NCI-H1092 (cell line): ENCODE results near the gene NAPB.
"Not testable (repeated sequence)": the region's sequence is repeated elsewhere in the genome, so short reads cannot be mapped to it uniquely, and the experiment has no call there.

ENCODE experiments used
- DNase-seq: peaks from one replicate; lab custom pipeline; 2025; lab: John Stamatoyannopoulos, UW

The NAPB gene

GRCh38 chr20:23420943-23421931 lies at the start of gene NAPB:
NAPB (minus strand) TSS chr20:23421488; CDS start chr20:23421402, 86 bp downstream.
- peak; percentile 87 for DNase-seq

GRCh38 chr20:23466961-23467360 lies 45.7 kb upstream of the NAPB start:
- DNase-seq = not testable (repeated sequence)

GRCh38 chr20:23461180-23461579 lies 39.9 kb upstream of the NAPB start:
- DNase-seq = no peak

GRCh38 chr20:23459461-23460150 lies 38.3 kb upstream of the NAPB start:
- no peak for DNase-seq

DNA sequence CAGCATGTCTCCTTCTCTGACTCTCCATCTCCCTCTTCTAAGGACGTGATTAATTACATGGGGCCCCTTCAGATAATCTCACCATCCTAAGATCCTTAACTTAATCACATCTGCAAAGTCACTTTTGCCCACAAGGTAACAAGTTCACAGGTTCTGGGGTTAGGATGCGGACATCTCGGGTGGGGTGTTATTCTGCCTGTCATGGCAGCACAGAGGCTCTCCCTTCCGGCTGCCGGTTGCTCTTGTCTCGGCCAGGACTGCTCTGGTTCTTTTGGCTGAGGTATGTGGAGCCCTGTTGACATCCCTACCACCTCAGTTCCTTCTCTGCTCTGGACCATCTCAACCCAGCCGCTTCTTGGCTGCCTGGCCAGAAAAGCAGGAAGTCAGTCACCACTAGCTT lies 35.6 kb upstream of the NAPB start:
- DNase-seq = no peak

- no peak for DNase-seq
Measured at GRCh38 chr20:23456409-23456808, 35.1 kb upstream of the NAPB start.

DNA sequence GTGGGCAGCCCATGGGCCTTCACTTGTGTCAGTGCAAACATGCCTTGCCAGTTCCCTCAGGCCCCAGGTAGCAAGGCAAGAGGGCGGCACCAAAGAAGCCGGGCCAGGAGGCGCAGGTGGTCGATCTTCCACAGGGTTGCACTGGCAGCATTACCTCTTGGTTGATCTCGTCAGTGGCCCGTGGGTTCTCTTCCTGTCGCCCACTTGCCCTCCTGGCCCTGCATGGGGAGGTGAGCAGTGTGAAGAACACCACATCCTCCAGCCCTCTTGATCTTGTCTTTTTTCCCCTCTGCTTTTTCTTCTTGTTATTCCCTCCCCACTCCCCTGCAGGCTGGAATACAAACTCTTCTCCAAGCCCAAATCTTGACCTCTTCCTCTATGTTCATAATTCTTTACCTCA lies 34.4 kb upstream of the NAPB start:
- DNase-seq = no peak

GRCh38 chr20:23454816-23455215 lies 33.5 kb upstream of the NAPB start:
- no peak for DNase-seq

DNA sequence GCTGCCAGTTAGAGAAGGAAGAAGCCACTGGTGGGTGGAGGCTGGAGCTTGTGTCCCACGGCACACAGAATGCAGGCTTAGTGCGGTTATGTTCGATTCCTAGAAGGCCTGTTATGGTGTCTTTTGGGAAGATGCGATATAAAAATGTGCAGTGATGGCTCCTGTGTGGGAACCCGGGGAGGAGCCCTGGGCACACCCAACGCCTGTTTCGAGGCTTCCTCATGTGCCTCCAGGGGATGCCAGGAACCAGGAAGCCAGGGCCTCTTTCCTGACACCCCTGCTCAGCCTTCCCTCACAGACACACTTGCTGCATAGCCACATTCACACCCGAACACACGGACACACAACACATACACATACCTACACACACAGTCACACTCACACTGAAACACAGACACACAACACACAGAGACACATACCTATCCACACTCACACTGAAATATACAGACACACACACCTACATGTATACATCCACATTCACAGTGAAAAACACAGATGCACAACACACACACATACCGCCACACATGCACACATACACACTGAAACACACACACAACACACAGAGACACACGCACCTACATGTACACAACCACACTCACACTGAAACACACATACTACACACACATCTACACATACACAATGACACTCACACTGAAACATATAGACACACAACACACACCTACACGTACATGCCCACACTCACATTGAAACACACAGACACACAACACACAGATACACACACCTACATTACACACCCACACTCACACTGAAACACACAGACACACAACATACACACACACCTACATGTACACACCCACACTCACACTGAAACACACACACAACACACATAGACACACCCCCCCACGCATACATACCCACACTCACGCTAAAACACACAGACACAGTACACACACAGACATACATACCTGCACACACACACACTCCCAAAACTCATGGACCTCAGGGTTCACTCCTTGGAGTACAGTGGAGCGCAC lies 32.6 kb upstream of the NAPB start:
- no peak for DNase-seq

- no peak for DNase-seq
Measured at GRCh38 chr20:23452776-23453175, 31.5 kb upstream of the NAPB start, which contains the start of gene CST11. CST11 (minus strand) TSS chr20:23452876; CDS start chr20:23452811, 65 bp downstream.

- no peak for DNase-seq
Measured at GRCh38 chr20:23451956-23452487, 30.7 kb upstream of the NAPB start.

DNA sequence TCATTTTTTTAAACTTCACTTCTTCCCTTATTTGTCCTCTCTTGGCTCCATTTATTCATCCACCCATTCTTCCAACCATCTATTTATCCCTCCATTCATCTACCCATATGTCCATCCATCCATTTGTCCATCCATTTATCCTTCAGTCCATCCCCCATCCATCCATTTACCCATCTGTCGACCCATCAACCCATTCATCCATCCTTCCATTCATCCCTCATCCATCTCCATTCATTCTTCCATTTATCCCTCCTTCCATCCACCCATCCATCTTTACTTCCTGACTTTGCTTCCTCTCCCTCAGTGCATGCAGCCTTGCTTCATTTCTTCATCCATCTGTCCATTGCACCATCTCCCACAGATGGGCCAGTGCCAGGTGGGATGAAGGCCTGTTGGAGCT lies 29.6 kb upstream of the NAPB start:
- DNase-seq = no peak

- DNase-seq = no peak
Measured at GRCh38 chr20:23449421-23449820, 28.1 kb upstream of the NAPB start.

DNA sequence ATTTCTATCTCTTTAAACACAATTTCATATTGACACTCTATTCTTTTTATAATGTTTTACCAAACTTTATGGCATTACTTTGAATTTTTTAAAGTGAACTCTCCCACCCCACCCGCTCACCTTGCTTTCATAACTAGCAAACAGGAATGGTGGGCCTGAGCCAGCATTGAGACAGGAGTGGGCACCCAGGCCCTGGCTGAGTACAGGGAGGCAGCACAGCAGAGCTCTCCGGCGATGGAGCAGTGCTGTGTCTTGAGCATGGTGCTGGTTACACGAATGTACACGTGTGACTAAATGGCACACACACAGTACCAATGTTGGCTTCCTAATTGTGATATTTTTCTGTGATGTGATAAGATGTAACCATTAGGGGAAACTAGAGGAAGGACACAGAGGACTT lies 26.9 kb upstream of the NAPB start:
- no peak for DNase-seq

DNA sequence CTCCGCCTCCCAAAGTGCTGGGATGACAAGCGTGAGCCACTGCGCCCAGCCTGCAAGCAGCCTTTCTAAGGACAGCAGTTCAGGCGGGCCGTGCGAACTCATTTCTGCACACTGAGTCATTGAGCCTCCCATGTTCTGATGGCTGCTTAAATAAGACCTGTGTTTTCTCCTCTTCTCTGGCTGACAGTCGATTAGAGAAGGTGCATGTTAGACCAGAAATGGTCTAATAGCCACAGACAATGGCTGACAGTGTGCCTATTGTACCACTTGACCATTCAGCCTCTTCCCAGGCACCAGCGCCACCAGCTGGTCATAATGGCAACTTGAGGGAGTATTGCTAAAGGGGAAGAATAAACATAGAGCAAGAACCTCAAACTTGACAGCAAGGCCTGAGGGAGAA lies 25.2 kb upstream of the NAPB start:
- peak; percentile 73 for DNase-seq

DNA sequence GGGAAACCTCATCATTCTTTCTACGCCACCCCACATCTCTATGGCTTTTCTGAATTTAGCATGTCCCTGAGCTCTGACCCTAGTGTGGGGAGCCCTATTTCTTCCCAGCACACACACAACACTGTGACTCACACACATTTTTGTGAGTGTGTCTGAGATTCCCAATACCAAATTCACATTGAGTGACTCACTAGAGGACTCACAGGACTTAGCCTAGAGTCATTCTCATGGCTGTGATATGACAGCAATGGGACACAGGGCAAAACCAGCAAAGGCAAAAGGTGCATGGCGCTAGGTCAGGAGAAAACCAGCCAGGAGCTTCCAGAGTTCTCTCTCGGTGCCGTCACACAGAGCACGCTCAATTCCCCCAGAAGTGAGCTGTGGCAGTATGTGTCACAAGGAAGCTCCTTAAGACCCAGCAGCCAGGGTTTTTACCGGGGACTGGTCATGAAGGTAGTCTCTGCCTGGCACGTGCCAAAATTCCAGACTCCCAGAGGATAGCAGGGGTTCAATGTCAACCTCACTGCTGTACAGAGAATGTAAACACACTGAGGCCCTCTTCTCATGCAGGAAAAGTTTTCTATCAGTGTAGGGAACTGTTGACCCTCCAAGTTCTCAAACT lies 24.4 kb upstream of the NAPB start:
- DNase-seq = no peak

DNA sequence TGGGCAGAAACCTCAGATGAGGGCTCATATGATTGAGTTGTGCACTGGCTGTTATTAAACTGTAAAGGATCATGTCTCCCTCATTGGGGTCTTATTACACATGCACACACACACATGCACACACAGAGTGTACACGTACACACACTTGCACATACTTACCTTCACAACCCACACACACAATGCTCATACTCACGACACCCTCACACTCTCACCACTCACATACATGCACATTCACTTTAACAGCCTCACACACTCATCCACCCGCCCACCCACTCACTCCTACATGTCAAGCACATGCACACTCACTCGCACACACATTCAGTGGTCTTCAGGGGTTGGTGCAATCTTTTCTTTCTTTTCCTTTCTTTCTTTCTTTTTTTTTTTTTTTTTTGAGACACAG lies 23.6 kb upstream of the NAPB start:
- DNase-seq = no peak

DNA sequence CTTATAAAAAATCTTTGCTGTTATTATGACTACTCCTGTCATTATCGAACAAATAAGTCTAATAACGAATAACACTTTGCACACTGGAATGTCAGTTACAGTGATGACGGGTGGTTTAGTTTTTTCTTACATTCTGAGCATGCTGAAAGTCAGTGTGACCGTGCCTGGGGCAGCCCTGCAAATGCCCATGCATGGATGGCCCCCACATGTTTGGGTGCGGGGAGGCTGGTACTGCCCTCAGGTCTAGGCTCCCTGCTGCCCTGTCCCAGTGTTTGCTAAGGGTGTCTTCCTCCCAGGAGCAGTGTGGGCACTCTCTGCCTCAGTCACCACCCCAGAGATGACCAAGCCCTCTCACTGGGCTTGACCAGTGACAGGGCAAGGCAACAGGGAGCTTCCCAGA lies 21.1 kb upstream of the NAPB start:
- no peak for DNase-seq

- peak; percentile 71 for DNase-seq
Measured at GRCh38 chr20:23441850-23442313, 20.6 kb upstream of the NAPB start.

GRCh38 chr20:23440004-23440403 lies 18.7 kb upstream of the NAPB start:
- DNase-seq = no peak

GRCh38 chr20:23438661-23439060 lies 17.4 kb upstream of the NAPB start:
- no peak for DNase-seq
